Measurements from ENCODE around the gene PCDHAC1.
"Not testable (repeated sequence)": the region's sequence is repeated elsewhere in the genome, so short reads cannot be mapped to it uniquely, and the experiment has no call there.

The PCDHAC1 gene, protein sequence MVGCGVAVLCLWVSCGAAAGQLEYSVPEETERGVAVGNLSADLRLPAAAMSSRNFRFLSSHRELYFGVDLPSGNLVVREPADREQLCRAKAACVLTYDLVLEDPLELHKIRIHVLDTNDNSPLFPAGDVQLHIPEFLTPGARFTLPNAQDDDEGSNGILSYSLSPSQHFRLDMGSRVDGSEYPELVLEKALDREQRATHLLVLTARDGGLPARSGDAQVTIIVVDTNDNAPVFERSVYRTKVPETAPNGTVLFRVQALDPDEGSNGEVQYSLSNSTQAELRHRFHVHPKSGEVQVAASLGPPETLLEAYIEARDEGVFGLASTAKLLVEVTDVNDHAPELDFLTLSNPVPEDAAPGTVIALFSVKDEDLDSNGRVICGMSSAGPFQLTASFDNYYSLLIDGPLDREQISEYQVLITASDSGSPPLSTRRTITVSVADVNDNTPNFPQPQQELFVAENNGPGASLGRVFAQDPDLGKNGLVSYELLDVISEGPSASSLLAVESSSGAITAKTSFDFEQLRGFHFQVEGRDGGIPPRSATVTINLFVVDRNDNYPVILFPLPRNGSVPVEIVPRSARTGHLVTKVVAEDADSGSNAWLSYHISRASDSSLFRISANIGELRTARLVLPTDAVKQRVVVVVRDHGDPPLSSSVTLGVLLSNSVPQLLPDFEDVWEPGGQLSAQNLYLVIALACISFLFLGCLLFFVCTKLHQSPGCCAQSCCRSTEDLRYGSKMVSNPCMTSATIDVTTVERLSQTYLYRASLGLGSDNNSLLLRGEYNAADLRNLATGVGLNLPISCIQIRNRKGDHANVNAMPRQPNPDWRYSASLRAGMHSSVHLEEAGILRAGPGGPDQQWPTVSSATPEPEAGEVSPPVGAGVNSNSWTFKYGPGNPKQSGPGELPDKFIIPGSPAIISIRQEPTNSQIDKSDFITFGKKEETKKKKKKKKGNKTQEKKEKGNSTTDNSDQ

DNA sequence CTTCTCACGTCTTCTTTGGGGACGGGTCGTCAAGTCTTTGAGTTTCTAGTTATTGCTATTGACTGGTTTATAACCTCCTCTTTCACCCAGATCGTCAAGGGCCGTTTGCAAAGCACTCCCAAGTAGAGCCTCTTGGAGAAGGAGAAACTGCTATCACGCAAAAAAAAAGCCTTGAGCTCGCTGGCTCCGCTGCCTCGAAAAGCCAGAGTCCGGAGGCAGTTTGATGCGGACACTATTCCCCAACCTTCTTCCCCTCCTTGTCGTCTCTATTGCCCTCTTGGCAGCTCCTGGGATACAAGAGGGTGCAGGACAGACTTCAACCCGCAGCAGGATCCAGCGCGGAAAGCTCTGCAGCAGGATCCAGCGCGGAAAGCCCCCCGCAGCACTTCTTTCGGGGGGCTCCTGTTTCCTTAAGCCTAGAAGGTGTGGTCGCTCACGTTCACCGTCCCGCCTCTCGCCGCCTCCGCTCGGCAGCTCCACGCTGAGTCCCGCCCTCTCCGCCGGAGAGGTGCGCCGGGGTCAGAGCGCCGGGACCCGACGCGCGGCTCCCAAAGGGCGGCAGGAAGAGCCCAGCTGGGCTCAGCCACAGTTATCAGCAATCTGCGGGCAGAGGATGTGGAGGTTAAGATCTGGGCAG, at the start of gene PCDHAC1:
PCDHAC1 (plus strand) TSS at position 494 of the 637 bp plus-strand sequence. CDS start 594 bp downstream, outside the sequence.
- DNase-seq, result no peak

GRCh38 chr5:140876541-140877261, 49.4 kb upstream of the PCDHAC1 start:
- not testable (repeated sequence) for DNase-seq

- DNase-seq, result no peak
Measured at GRCh38 chr5:140877262-140877581, 48.9 kb upstream of the PCDHAC1 start.

- DNase-seq, result peak; percentile 9
Measured at GRCh38 chr5:140881889-140882590, 44.1 kb upstream of the PCDHAC1 start, which contains the start of gene PCDHA13. Gene PCDHA13, plus strand, starts transcription at chr5:140882124. Its CDS starts 145 bp downstream, at chr5:140882269.

DNA sequence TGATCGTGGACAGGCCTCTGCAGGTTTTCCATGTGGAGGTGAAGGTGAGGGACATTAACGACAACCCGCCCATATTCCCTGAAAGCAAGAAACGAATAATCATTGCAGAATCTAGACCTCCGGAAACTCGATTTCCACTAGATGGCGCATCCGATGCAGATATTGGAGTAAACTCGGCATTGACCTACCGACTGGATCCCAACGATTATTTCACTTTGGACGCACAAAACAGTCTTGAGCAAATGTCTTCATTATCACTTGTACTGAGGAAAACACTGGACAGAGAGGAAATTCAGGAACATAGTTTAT, 43.6 kb upstream of the PCDHAC1 start:
- no peak for DNase-seq

DNA sequence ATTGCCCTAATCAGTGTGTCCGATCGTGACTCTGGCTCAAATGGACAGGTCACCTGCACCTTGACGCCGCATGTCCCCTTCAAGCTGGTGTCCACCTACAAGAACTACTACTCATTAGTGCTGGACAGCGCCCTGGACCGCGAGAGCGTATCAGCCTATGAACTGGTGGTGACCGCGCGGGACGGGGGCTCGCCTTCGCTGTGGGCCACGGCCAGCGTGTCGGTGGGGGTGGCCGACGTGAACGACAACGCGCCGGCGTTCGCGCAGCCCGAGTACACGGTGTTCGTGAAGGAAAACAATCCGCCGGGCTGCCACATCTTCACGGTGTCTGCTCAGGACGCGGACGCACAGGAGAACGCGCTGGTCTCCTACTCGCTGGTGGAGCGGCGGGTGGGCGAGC, 42.7 kb upstream of the PCDHAC1 start:
- DNase-seq, result no peak

GRCh38 chr5:140883927-140884697, 42.0 kb upstream of the PCDHAC1 start:
- no peak for DNase-seq

DNA sequence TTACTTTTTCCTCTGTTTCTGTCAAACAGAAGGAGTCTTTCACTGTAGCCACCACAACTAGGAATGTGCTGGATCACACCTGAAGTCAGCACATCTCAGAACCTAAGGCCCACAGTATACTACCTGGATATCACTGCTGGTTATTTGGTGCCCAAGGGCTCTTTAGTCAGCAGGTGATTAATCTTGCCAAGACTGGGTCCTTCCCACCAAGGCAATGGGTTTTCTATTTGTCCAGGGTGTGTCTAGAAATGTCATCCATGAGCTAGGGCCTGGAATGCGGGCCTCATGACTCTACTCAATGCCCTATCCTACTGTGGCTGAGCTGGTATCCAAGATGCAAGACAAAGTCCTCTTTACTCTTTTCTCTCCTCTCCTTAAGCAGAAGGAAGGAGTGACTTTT, 9.8 kb upstream of the PCDHAC1 start:
- DNase-seq, result no peak

DNA sequence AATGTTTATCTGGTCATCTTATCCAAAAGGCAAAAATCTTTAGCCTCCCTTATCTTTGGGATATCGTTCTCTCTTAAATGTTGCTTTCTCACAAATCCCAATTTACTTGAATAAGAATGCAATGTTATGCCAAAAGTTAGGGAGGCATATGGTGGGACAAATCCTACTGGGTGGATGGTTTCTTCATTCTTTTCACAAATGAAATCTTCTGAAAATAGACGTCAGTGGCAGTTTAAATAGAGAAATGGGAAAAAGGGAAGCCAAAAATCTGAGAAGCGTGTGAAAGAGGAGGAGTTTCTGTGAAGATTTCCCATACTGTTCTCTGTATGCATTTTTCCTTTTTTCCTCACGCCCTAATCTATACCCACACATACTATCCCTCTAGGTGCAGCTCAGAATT, 2.5 kb upstream of the PCDHAC1 start:
- DNase-seq, result no peak

GRCh38 chr5:140926443-140927227, 536 bp downstream of the PCDHAC1 start:
- DNase-seq, result peak; percentile 8

DNA sequence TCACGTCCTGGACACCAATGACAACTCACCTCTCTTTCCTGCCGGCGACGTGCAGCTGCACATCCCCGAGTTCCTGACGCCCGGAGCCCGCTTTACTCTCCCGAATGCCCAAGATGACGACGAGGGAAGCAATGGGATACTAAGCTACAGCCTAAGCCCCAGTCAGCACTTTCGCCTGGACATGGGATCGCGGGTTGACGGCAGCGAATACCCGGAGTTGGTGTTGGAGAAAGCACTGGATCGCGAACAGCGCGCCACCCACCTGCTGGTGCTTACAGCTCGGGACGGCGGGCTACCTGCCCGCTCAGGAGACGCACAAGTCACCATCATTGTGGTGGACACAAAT, 1.1 kb downstream of the PCDHAC1 start:
- DNase-seq, result no peak

- DNase-seq, result no peak
Measured at GRCh38 chr5:140934964-140935606, 9.0 kb downstream of the PCDHAC1 start.

GRCh38 chr5:140946578-140946977, 20.5 kb downstream of the PCDHAC1 start:
- no peak for DNase-seq

- no peak for DNase-seq
Measured at GRCh38 chr5:140951636-140952035, 25.5 kb downstream of the PCDHAC1 start.

- no peak for DNase-seq
Measured at GRCh38 chr5:140953234-140953633, 27.1 kb downstream of the PCDHAC1 start.

GRCh38 chr5:140962190-140962589, 36.1 kb downstream of the PCDHAC1 start:
- no peak for DNase-seq

DNA sequence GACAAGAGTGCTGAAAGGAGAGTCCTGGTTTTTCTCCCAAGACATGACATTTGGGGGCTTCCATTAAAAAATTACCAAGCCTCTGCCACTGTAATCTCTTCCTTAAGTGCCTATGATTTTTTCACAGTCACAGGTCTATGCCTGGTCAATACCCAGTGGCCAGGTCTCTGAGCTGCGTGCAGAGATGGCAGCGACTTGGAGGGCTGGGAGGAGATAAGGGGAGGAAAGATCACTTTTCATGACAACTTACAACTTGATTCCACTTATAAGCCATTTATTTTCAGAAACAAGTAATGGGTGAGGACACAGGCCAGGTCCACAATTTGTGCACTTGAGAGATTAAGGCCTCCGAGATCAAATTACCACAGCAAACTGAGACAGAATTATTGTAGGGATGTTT, 38.3 kb downstream of the PCDHAC1 start:
- no peak for DNase-seq

GRCh38 chr5:140965905-140966292, 39.8 kb downstream of the PCDHAC1 start:
- no peak for DNase-seq

GRCh38 chr5:140966293-140967225, 40.5 kb downstream of the PCDHAC1 start, which contains the start of gene PCDHAC2:
Gene PCDHAC2, plus strand, starts transcription at chr5:140966476. Its CDS starts 291 bp downstream, at chr5:140966767.
- DNase-seq, result no peak

Measured in hematopoietic multipotent progenitor cell treated with erythropoietin and hydrocortisone succinate and interleukin-3 and kit ligand, for 6 days (in vitro differentiated cells).